HepG2 (cell line): ENCODE results near the gene C5AR2. TPM values are rescaled to one million over a fixed set of nuclear protein-coding genes. Genes with fewer than 3 reads are reported as not detected.

Source experiments
- ATAC-seq: fragments of 200-7000 bp; cut with Tn5 transposase; 3 replicates; pipeline ENCODE4 v1.9.1; 2020; ENCODE audit warnings: mild to moderate bottlenecking, moderate library complexity
- BruUV-seq: library from RNA; stranded (reverse); fragments of 400-500 nt; replicated peaks from 2 replicates; lab custom pipeline; 2021; lab: Mats Ljungman, UMichigan
- CTCF ChIA-PET: fragments of 300-600 bp; formaldehyde crosslinking; extraction: SDS; loops from one replicate; lab custom pipeline; 2021; ENCODE audit warnings: low total read pairs, inconsistent platforms, low intra/inter-chr PET ratio; lab: Yijun Ruan, JAX
- POLR2A ChIA-PET: fragments of 350-600 bp; sonication (Branson Sonifier 250); formaldehyde crosslinking; loops from one replicate; lab custom pipeline; 2020; ENCODE audit warnings: antibody characterized with exemption, inconsistent platforms; lab: Yijun Ruan, JAX
- DNase-seq: peaks from one replicate; pipeline ENCODE4 v3.0.0-alpha.2; 2015; ENCODE audit warnings: low spot score
- FAIRE-seq: peaks from 3 replicates; lab custom pipeline; 2011; peaks lifted over from hg19 to GRCh38; lab: Jason Lieb, UNC
- H2AFZ ChIP-seq: one replicate; pipeline ENCODE4 v1.6.1; 2011; ENCODE audit warnings: low read length, inconsistent platforms
- H3K27ac ChIP-seq: fragments of 300-600 bp; 3 replicates; pipeline ENCODE4 v1.8.0; 2011; ENCODE audit warnings: mixed run types, mild to moderate bottlenecking, mixed read lengths, low read length, inconsistent platforms; ENCODE audit not compliant: insufficient read depth; ENCODE audit errors: extremely low read length
- H3K27me3 ChIP-seq, 2 experiments: fragments of 200-600 bp in 1 of 2; 2 replicates in 1 of 2; 3 replicates in 1 of 2; pipeline versions ENCODE4 v1.6.0 to v1.8.0; 2011; ENCODE audit warnings: low read length in 2 of 2, mild to moderate bottlenecking in 2 of 2, moderate library complexity in 2 of 2, inconsistent platforms in 1 of 2; ENCODE audit not compliant: insufficient read depth in 2 of 2, control insufficient read depth in 1 of 2
- H3K36me3 ChIP-seq, 2 experiments: fragments of 200-600 bp in 1 of 2; replicated peaks in 1 of 2; 2 replicates in 1 of 2; 3 replicates in 1 of 2; pipeline versions ENCODE4 v1.5.1 to v1.8.0; 2011; ENCODE audit warnings: low read length in 2 of 2, inconsistent platforms in 1 of 2; ENCODE audit not compliant: insufficient read depth in 2 of 2, control insufficient read depth in 1 of 2
- H3K4me1 ChIP-seq: 2 replicates; pipeline ENCODE4 v1.5.1; 2012; ENCODE audit warnings: low read length, inconsistent platforms; ENCODE audit not compliant: insufficient read depth
- H3K4me2 ChIP-seq: 2 replicates; pipeline ENCODE4 v1.6.0; 2011; ENCODE audit warnings: low read depth, low read length, inconsistent platforms
- H3K4me3 ChIP-seq, 3 experiments: fragments of 200-600 bp in 1 of 3; sonication (generic), shearing (Covaris generic) in 1 of 3; replicated peaks in 1 of 3; 2 replicates each; pipeline ENCODE4 v1.5.1; 2011 to 2016; ENCODE audit warnings: low read length in 3 of 3, inconsistent platforms in 2 of 3, low read depth in 2 of 3, mild to moderate bottlenecking in 2 of 3, control low read depth in 1 of 3, mixed read lengths in 1 of 3; ENCODE audit not compliant: insufficient read depth in 1 of 3
- H3K79me2 ChIP-seq: one replicate; pipeline ENCODE4 v1.6.1; 2011; ENCODE audit warnings: low read length, inconsistent platforms; ENCODE audit not compliant: insufficient read depth
- H3K9ac ChIP-seq: 2 replicates; pipeline ENCODE4 v1.6.0; 2011; ENCODE audit warnings: mild to moderate bottlenecking, low read depth, low read length, inconsistent platforms; ENCODE audit not compliant: insufficient read depth
- H3K9me3 ChIP-seq: 2 replicates; pipeline ENCODE4 v1.5.1; 2012; ENCODE audit warnings: mild to moderate bottlenecking, low read length
- H4K20me1 ChIP-seq: 2 replicates; pipeline ENCODE4 v1.6.0; 2011; ENCODE audit warnings: inconsistent platforms, mild to moderate bottlenecking, low read length, moderate library complexity; ENCODE audit not compliant: insufficient read depth
- AGO2 ChIP-seq: fragments of 200-400 bp; formaldehyde crosslinking; optimal IDR thresholded peaks from 2 replicates; pipeline ENCODE3; 2017; ENCODE audit warnings: mild to moderate bottlenecking, low read depth, low read length, moderate library complexity
- RBFOX2 ChIP-seq: fragments of 200-400 bp; formaldehyde crosslinking; IDR thresholded peaks from 2 replicates; pipeline ENCODE4 v1.6.1; 2017; ENCODE audit warnings: low read depth, mild to moderate bottlenecking, low read length
- RBM39 ChIP-seq: fragments of 200-400 bp; formaldehyde crosslinking; IDR thresholded peaks from one replicate; pipeline ENCODE4 v1.6.1; 2018; ENCODE audit warnings: antibody characterized with exemption, mild to moderate bottlenecking, low read depth, low read length; ENCODE audit not compliant: poor library complexity, severe bottlenecking
- RXRB ChIP-seq: IDR thresholded peaks from 2 replicates; pipeline ENCODE4 v1.6.1; 2016; ENCODE audit warnings: borderline replicate concordance, missing genetic modification reagents, missing compliant biosample characterization
- THAP11 ChIP-seq: IDR thresholded peaks from 2 replicates; pipeline ENCODE4 v1.6.1; 2016; ENCODE audit warnings: missing biosample characterization, missing genetic modification reagents
- ZFP36 ChIP-seq: fragments of 150-350 bp; IDR thresholded peaks from 2 replicates; pipeline ENCODE4 v1.6.1; 2018; ENCODE audit warnings: borderline replicate concordance, low read length, low read depth; ENCODE audit not compliant: partially characterized antibody
- WGBS: methylation state at CpG from one replicate; pipeline ENCODE4 v1.1.6; 2017; ENCODE audit warnings: low lambda C conversion rate; 5-methylcytosine and 5-hydroxymethylcytosine counted together
- in situ Hi-C: cut with HindIII; loops from 2 replicates; pipeline ENCODE4 v1.10.0; 2017; ENCODE audit warnings: low pct_unique_long_range_greater_than_20kb; ENCODE audit not compliant: extremely low pct_ligation_motif_present
- intact Hi-C: fragments of 100-400 bp; cut with micrococcal nuclease; formaldehyde crosslinking; loops from one replicate; pipeline ENCODE4 v1.10.0; 2022; ENCODE audit not compliant: unreplicated experiment
- polyA plus RNA-seq, 8 experiments: library from polyadenylated mRNA; depleted of rRNA in 3 of 8; stranded (reverse) in 7 of 8; unstranded in 1 of 8; fragments of >200 nt; fragmentation: Illumina TruSeq in 4 of 8; extraction: Trizol in 4 of 8; gene quantifications; 2 replicates each; pipeline versions ENCODE4 v1.2.1 to v1.2.3, GENCODE V29; 2011 to 2016; ENCODE audit warnings: low read depth in 4 of 8, missing spikeins in 1 of 8, mixed read lengths in 1 of 8; ENCODE audit not compliant: insufficient read depth in 1 of 8
- total RNA-seq, 5 experiments: library from RNA; depleted of rRNA; stranded (reverse); fragments of >200 nt; fragmentation: Illumina TruSeq; extraction: Trizol; gene quantifications; 2 replicates each; pipeline ENCODE4 v1.2.3, GENCODE V29; 2016; ENCODE audit warnings: low read depth in 1 of 5
- TF ChIP-seq, protein P1 (sequence below): sonication (generic); formaldehyde crosslinking; IDR thresholded peaks from 2 replicates; pipeline ENCODE4 v1.4.0; 2020; ENCODE audit warnings: missing genetic modification reagents

Gene C5AR2
- total and polyA plus RNA-seq, 2 of the 13 experiments (the other 11 are each of a cell fraction or from before 2014, with no cell fraction given): 0.09 to 0.24 TPM

DNA sequence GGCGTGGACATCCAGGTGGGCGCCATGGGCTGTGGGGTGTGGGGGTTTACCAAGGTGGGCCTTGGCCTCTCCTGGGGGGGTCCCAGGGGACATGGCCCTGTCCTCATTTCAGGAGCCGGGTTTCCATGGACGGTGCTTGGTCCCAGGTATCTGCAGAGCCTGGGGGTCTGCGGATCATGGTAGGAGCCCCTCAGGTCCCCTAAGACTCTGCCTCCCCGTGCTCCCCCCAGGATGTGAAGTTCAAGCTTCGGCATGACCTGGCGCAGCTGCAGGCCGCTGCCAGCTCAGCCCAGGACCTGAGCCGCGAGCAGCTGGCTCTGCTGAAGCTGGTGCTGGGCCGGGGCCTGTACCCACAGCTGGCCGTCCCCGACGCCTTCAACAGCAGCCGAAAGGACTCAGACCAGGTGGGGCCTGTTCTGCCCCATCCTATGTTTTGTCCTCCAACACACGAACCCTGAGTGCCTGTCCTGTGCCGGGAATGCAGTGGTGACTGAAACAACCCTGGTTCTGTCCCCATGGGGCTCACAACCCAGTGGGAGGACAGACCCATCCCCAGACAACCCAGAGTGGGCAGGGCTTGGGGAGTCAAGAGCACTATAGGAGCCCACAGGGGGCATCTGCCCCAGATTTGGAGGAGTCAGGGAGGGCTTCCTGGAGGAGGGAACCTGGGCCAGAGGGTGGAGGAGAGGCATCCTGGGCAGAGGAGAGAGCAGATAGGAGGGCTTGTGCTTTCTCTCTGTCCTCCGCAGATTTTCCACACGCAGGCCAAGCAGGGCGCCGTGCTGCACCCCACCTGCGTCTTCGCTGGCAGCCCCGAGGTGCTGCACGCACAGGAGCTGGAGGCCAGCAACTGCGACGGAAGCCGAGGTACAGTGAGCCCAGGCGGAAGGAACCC, 44.0 kb downstream of the C5AR2 start:
- TF ChIP-seq RXRB (no peak), AGO2 (peak; percentile 55), RBM39 (no peak), THAP11 (CRISPR knock-in tag) (no peak), RBFOX2 (peak; percentile 18; the same call in 1 of the 2 replicates), ZFP36 (peak; percentile 29)
- no TSS peak for BruUV-seq
- ChIA-PET CTCF (no interaction called here), POLR2A (interaction anchor here (1.2 kb wide), 1 partner anchor 27 kb away, joined by 3 read pairs; the partner anchor contains the start of gene DHX34)
- no peaks in the 10 kb centered on the region for H3K4me1 ChIP-seq
- DNase-seq (no peak), ATAC-seq (no peak), FAIRE-seq (no peak)
- no peak overlapping the region for H3K4me2 ChIP-seq
- H4K20me1 ChIP-seq: 0 out of 2 replicates have a peak, but pooled peaks cover 3% of the 10 kb centered on the region
- H3K27me3 ChIP-seq: no peaks in the 10 kb centered on the region
- no peak overlapping the region for H2AFZ ChIP-seq
- in situ Hi-C loops: no loop called here
- H3K9me3 ChIP-seq: no peaks in the 10 kb centered on the region
- intact Hi-C loops: no loop called here
- 96% methylated on average over 4 of the region's 30 CpGs for WGBS
- H3K4me3 ChIP-seq: no peak overlapping the region
- H3K36me3 ChIP-seq: peaks cover 53 to 73% of the 10 kb centered on the region in 2 experiments; a peak in 4 of 5 replicates
- no peak overlapping the region for H3K9ac ChIP-seq
- no peak overlapping the region for H3K27ac ChIP-seq
- no peaks in the 10 kb centered on the region for H3K79me2 ChIP-seq

DNA sequence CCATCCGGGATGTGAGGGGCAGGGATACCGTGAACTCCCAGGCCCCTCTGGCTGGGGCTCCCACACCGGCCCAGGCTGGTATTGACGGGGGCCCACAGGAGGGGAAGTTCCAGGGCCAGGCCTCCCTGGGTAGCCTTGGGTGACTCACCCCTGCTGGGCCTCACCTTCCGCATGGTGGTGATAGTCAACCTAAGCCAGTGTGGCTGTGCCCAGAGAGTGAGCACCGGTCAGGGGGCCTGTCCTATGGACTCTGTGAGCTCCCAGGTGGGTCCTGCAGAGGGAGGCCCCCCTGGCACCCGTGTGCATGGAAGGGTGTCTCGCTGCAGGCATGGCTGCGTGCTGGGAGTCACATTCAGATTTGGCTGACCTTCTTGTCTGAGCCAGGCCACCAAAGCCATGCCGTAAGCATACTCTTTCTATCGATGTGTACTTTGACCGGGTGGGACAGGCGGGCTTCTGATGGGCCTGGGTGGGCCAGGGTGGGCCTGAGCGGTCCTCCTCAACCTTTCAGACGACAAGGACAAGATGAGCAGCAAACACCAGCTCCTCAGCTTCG, 44.7 kb downstream of the C5AR2 start:
- no peak overlapping the region for H2AFZ ChIP-seq
- ATAC-seq (no peak), FAIRE-seq (no peak), DNase-seq (no peak)
- in situ Hi-C loops: no loop called here
- no peak overlapping the region for H3K4me2 ChIP-seq
- 90% methylated on average over 9 of the region's 16 CpGs for WGBS
- no peak overlapping the region for H3K9ac ChIP-seq
- intact Hi-C loops: no loop called here
- no peak overlapping the region for H3K27ac ChIP-seq
- no peaks in the 10 kb centered on the region for H3K79me2 ChIP-seq
- POLR2A ChIA-PET: interaction anchor here (1.2 kb wide), 1 partner anchor 27 kb away, joined by 3 read pairs; the partner anchor contains the start of gene DHX34
- H3K27me3 ChIP-seq: no peaks in the 10 kb centered on the region
- CTCF ChIA-PET: no interaction called here
- H4K20me1 ChIP-seq: 0 out of 2 replicates have a peak, but pooled peaks cover 3% of the 10 kb centered on the region
- H3K9me3 ChIP-seq: no peaks in the 10 kb centered on the region
- BruUV-seq: no TSS peak
- peaks cover 49 to 75% of the 10 kb centered on the region in 2 experiments; a peak in 4 of 5 replicates for H3K36me3 ChIP-seq
- peak; percentile 1 for TF ChIP-seq AGO2
- 0 out of 2 replicates have a peak, but pooled peaks have one; percentile 9 for TF ChIP-seq RBFOX2
- TF ChIP-seq, protein P1, sequence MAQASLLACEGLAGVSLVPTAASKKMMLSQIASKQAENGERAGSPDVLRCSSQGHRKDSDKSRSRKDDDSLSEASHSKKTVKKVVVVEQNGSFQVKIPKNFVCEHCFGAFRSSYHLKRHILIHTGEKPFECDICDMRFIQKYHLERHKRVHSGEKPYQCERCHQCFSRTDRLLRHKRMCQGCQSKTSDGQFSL (CRISPR knock-in tag): no peak
- H3K4me1 ChIP-seq: no peaks in the 10 kb centered on the region
- no peak overlapping the region for H3K4me3 ChIP-seq
